Stimulated activated CD8-positive, alpha-beta memory T cell treated with anti-CD3 and anti-CD28 coated beads, Interleukin-7, amount 100 ng/mL, for 24 hours (primary cell): Measurements from ENCODE around the gene CCDC88C.

ENCODE experiments used
- DNase-seq: peaks from one replicate; pipeline ENCODE4 v3.0.0-alpha.2; 2020; ENCODE audit warnings: low read depth

Gene CCDC88C

DNA sequence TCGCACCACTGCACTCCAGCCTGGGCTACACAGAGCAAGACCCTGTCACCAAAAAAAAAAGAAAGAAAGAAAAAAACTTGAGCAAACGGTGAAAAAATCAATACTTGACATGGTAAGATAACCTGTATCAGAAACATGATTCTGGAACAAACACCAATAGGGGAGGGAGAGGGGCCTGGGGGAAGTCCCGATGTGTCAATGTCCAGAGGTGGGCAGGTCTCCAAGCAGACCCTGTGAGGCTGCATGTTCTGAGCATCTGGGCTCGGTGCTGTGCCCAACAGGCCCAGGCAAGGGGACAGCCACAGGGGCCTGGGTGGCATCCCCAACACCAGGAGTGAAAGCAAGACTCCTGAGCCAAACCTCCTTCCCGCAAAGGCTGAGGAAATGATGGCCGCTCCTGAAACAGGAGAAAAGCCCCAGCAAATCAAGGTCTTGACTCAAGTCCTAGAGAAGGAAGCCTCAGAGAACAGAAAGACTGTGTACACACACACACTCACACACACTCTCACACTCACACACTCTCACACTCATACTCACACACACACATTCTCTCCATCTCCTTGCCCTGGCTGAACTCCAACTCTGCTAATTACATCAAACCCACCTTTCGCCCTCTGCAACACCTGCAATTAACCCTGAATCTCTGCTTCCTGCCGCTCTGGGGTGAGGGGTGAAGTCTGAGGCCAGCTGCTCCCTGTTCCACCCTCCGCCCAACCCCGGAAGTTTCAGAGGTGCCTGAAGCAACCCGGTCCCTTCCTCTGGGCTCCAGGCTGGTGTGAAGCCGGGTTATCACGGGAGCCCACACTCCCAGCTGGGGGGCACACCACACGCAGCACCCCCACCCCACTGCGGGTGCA, 20.4 kb downstream of the CCDC88C start:
- DNase-seq, result no peak

DNA sequence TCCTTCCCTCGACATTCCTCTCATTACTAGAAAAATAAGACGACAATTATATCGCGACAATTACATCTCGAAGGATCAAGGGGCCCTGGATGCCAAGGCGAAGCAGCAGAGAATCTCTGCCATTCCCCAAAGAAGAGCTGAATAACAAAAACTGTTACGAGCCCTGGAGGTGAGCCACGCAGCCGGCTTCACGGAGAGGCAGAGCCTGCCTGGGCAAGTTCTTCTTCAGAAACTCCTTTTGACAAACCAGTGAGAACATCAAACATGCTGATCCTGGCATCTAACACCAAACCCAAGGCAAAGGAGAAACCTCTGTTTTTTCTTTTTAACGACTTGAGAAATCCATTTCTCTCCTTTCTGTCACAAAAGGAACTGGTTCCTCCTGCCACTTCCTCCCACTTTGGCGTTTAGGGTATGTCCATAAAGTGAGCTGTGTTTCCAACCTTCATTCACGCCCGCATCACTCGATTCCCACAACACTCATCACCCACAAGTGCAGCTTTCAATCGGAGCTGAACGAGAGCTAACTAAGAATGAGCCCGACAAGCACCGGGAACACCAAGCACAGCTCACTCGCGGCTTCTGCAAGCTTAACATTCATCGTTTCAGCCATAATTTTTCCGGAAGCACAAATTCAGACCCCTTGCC, 21.5 kb downstream of the CCDC88C start:
- no peak for DNase-seq

DNA sequence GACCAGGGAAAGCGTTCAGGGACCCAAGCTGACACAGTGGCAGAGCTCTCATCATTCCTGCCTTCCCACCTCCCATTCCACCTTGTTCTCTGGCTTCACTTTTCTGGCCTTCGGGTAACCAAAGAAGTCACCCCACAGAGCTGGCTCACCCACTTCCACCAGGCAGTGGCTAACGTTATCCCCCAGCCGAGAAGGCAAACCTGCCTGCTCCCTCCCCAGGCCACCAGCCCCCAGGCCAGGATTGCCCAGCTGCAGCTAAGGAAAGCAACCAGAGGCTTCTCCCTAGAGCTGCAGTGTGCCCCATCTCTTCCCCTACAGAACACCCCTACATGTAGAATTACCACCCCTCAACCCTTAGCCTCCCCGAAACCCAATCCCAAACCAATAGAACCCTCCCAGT, 22.2 kb downstream of the CCDC88C start:
- no peak for DNase-seq

DNA sequence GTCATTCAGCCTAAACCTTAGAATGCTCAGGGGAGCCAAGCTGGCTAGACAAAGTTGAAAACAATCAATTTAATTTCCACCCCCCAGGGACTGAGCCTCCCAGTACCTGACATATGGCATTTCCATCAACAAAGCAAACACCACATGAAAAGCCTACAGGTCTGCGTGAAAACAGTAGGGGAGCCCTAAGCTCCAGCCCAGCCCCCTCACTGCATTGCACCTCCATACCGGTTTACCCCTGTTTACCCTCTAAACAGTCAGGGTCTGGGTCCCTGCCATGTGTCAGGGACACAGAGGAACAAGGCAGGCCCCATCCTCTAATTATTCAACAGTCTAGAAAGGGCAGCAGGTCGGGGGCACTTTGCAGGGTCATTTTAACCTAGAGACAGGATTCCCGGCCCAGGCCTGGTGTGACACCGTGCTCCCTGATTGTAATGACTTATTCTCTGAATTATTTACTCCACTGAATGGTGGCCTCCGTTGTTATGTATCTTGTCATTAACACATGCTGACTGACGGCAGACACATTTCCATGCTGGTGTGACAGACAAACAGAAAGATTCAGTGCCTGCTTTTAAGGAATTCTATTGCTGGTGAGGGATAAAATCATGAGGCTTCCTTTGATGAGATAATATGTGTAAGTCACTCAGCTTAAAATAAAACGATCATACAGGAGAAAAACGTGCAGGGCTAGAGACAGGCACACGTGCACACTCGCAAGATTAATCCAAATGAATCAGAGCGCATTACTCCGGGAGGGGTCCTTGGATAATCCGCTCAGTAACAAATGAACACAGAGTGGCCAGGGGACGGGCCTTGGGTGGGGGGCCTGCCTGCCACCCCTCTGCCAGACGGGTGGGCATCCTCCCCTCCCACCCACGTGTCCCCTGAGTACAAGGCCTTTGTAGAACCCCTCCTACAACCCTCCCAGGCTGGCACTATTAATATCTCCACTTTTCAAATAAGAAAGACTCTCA, 23.2 kb downstream of the CCDC88C start:
- DNase-seq, result no peak

DNA sequence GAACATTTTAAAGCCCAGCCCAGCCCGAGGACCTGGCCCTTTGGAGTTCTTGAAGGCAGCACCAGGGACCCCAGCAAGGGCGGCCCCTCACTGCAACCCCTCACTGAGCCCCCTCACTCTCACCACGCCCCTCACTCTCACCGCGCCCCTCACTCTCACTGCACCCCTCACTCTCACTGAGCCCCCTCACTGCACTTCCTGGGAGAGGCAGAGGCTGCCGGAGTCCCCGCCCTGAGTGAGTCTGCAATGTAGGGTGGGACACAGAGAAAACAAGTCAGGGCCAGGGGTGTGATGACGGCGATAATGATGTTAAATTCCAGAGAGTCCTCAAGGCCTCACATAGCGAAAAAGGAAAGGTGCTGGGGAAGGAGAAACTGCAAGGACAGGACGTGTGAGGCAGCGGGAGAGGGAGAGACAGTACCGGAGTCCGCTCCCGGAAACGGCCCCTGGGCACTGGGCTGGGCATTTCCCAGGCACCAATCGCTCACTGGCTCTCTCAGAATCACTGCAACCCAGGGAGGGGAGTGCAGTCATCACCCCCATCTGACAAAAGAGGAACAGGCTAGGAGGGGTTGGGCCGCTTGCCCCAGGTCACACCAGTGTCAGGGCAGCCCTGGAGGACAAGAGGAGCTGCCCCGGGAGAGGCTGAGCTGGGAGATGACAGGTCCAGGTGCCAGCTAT, 24.9 kb downstream of the CCDC88C start:
- no peak for DNase-seq

DNA sequence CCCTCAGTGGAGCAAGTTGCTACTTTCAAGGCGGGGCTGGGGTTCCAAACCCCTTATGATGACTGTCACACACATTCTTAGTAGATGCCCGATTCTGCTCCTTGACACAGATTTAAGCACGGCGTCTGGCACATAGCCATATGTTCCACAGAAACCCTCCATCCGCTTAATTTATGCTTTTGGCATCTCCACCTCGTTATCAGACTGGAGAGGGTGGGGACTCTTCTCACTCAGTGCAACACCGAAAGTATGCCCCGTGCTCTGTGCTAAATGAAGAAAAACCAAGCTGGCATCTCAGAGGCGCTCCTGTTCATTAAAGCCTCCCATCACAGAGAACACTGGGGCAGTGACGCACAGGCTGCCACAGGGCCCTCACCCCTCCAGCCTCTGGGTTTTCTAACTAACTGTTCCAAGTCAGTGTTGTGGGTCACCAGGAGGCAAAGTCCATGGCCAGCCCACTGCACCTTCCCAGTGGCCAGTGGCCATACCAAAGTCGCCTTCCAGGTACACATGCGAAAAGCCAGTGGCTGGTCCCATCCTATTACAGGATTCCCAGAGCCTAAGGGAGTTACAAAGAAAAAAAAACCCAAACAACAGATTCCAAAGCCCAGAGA, 27.3 kb downstream of the CCDC88C start:
- DNase-seq, result no peak

DNA sequence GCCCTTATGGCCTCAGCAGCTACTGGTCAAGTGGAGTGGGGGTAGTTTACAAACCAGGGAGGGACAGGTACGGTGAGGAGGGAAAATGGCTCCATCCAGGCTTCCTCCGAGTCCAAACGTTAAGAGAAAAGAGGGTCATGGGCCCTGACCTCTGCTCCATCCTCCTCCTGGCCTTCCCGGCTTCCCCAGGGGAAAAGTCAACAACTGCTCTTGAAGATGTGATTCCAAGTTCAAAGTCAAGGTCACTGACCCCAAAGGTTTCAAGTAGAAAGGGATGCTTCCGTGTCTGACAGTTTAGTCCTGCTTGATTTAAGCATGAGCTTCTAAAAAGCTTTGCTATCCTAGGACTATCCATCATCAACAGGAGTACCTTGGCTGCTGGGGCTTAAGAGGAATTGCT, 28.5 kb downstream of the CCDC88C start:
- no peak for DNase-seq

DNA sequence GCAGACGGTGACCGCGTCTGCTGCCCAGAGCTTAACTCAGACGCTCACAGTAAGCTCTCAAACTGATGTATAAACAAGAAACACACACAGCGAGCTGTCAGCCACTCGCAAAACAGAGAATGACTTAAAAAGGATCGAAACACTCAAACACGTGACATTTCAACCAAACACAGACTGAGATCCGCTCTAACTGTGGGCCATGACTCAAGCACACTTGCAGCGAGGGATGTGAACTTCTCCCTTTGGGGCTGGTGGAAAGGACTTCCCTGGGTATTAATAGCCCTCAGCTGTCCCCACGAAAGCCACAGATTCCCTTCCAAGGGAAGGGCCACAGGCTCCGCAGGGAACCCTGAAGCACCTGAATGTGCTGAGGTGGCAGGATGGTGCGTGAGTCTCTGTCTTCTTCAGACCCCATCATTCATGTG, 29.1 kb downstream of the CCDC88C start:
- no peak for DNase-seq

DNA sequence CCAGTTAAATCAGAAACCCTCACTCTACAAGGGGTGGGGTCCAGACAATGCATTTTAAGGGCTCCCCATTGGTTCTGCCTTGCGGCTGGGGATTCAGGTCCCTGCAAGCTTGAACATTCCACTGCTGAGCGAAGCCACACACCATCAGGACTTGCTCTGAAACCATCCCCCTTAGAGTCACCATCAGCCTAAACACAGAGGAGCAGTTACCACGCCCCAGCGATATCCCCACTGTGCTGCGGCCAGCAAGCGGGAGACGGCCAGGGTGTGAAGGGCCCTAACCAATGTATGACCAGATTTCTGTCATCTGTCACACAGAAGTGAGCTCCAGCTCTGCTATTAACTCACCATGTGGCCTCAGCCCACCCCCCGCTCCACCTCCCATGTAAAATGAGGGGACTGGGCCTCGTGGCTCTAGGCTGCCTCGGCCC, 29.7 kb downstream of the CCDC88C start:
- DNase-seq, result no peak

DNA sequence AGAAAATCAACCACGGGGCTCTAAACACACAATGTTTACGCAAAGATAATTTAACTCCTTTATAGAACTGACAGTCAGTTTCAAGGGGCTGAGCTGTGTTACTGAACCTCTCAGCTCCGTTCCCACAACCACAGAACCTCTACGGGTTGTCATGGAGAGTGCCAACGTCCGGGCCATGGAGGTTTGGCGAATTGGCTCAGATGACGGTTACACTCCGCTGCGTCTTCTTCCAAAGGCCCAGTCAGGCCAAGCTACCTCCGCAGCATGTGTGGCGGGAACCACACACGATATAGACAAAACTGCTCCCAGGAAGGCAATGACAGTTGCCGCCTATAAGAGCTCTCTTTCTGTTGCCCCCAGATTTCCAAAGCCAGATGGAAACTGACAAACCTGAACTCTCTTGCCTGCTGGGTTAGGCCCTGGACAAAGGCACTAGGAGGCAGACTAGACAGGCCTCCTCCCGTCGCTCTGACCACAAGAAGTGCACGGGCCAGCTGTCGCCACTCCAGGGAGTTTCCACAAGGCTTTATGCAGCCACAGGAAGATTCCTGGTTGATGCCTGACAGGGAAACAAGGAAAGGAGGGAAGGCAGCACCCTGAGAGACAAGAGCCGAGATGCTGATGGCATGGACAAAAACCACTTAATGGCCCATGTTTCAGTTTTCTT, 30.3 kb downstream of the CCDC88C start:
- DNase-seq, result no peak

DNA sequence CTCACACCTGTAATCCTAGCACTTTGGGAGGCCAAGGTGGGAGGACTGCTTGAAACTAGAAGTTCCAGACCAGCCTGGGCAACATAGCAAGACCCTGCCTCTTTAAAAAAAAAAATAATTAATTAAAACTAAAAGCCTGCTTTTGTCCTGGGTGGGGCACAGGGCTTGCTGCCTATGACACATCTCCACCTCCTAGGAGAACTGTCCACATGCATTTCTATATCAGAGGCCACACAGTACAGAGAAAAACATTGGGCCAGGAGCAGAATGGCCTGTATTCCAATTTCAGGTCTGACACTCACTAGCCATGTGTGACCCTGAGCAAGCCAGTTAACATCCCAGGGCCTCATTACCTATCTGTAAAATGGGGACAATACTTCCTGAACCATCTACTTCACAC, 31.9 kb downstream of the CCDC88C start:
- DNase-seq, result no peak

DNA sequence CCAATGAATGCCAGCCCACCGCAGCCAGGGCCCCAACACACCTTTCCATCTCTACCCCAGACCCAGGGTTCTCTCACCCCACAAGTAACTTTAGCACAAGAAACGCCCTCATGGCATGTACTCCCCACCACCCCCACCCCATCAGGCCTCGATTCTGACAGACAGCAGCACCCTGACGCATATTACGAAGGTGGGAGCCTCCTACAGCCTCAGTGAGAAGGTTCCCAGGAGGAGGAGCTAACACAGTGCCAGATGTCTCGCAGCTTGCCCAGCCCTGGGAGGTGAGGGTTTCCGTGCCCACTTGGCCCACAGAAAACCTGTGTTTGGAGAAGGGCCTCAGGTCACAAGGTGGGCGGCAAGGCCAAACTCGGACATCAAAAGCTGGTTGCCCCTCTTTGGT, 32.4 kb downstream of the CCDC88C start:
- no peak for DNase-seq

DNA sequence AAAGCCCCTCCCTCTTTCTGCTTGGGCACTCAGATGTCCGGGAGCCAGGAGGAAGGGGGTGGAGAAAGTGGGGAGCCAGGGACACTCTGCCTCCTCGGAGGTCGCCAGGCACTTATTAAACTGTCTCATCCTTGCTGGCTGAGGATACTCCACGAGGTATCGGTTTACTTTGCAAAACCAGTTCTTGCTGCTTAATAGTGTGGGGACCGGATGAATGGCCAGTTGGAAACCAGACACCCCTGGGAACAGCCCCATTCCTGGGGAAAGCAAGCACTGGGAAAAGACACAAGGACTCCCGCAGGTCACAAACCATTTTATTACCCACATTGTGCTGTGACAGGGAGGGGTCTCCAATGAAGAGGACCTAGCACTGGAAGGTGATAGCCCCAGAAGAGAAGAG, 34.2 kb downstream of the CCDC88C start:
- no peak for DNase-seq

DNA sequence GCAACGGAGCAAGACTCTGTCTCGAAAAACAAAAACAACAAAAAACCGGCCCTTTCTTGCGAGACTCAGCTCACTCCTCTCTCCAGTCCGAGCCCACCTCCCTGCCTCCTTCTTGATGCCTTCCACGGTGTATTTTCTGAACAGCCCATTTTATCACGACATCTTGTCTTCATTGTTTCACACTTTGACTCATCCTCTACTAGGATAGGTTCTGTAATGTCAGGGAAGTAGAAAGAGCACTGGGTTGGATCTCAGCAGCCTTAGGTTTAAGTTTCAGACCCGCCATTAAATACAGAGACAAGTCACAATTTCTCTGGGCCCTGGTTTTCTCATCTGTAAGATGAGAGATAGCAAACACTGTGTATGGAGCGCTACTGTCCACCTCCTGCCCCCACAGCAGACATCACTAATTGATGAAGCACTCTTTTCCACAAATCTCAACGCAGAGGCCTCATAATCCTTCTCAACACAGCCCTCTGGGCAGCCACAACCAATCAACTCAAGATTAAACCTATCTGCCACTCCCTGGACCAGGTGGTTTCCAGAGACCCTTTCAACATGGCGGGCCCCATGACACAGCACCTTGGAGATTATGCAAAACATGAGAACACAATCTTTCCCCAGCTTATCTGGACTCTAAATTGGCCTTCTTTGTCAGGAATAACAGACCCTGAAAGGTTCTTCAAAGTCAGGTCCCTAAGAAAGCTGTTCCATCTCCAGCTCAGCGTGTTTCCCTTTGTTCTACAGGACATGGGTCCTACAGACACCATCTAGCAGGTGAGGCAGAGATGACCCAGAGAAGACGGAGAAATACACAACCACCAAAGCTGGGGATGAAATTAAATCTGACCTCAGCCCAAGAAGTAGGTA, 35.6 kb downstream of the CCDC88C start:
- no peak for DNase-seq

DNA sequence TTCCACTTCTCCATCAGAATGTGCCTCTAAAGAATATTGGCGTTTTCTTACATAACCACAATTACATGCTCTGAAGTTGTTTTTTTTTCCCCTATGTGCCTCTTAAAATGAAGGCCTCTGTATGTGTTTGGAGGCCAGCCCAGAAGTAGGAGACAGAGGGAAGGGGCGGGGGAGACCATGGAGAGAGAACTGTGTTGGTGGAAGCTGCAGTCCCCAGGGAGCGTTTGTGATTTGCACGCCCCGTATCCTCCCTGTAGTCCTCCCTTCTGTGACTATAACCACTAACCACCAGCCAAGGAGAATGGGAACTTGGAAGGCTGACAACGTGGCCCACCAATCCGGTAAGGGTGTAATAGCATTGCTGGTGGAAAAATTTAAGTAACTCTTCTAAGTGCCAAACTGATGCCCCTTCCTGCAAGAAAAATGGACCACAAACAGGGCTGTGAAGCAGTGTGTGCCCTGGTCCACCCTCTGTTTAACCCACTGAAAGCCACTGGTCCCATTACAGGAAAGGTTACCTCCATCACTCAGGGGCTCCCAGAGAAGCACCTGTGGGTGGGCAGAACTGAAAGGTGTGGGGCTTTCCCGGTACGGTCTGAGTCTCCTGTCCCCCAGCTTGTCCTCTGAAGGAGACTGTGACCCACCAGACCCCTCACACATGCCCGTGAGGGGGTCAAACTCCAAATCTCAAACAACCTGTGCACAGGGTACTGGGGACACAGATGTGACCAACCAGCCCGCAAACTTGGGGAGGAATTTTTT, 36.8 kb downstream of the CCDC88C start:
- no peak for DNase-seq

DNA sequence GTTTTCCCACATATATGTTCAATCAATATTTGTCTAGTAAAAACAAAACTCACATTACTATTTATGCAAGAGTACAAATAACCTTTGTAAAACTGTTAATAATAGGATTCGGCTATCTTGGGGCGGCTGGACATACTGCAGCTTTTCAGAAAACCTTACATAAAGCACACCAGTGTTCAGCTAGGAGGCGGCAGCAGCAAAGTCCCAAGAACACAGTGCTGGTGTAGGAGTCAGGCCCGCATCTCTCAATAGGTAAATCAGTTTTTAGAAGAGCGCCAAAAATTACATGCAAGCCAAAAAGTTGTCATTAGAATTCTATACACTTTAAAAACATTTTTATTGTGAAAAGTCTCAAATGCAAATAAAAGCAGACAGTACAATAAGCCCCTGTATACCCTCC, 37.5 kb downstream of the CCDC88C start:
- no peak for DNase-seq

DNA sequence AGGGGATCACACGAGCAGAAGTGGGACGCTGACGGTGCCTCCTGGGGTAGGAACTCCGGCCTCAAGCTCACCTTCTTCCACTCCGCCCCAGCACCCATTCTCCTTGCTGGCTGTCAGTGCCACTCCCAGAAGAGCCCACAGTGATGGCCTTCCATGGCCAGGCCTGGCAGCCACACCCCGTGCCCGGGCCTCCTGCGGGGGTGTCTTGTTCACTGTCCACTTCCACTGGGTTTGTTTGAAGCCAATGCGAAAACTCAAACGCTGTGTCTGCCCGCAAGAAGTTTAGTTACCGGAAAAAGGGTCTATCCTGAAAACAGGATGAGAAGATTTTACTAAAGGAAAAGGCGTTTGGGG, 38.1 kb downstream of the CCDC88C start:
- no peak for DNase-seq

DNA sequence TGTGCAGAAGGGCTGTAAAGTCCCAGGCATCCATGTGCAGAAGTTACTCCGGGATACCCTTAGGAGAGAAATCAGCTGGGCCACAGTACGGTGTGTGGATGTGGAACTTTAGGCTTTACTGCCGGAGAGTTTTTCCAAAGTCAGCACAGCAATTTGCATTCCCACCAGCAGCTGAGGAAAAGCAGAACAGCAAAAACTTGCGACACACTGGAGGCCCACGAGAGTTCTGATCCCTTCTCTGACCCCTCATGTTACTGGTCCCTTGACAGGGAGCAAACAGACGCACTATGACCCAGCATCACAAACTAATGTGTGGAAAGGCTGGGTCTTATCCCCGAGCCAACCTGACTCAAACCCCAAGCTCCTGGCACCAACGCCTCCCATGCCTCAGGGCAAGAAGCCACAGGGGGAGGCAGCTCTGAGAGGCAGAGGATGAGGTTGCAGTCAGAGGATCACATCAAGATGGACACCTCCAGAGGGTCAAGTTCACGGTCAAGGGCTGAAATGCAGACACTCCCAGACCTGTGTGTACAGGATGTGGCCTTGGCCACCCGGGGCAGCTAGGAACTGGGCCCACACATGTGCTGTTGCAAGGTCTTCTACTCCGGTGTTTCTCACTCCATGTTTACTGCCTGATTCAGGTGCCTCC, 38.6 kb downstream of the CCDC88C start:
- no peak for DNase-seq
